HPDE6-E6E7 (cell line): ENCODE measurements around the gene AP3S2.
"Not testable (repeated sequence)": the region's sequence is repeated elsewhere in the genome, so short reads cannot be mapped to it uniquely, and the experiment has no call there.

Experiments used
- DNase-seq: peaks from one replicate; pipeline ENCODE4 v3.0.0; 2011; ENCODE audit warnings: missing footprints; ENCODE audit errors: extremely low spot score

Gene AP3S2

GRCh38 chr15:89893696-89894447, at the start of gene AP3S2:
AP3S2 (minus strand) TSS chr15:89893994; CDS start chr15:89893949, 45 bp downstream.
- DNase-seq, result peak; percentile 85

GRCh38 chr15:89939910-89940309, 46.1 kb upstream of the AP3S2 start:
- DNase-seq, result no peak

- not testable (repeated sequence) for DNase-seq
These were observed 45.6 kb upstream of the AP3S2 start for GRCh38 chr15:89939377-89939776.

GRCh38 chr15:89937365-89938350, 43.9 kb upstream of the AP3S2 start:
- no peak for DNase-seq

- DNase-seq, result no peak
These were observed 43.0 kb upstream of the AP3S2 start for GRCh38 chr15:89936786-89937265.

GRCh38 chr15:89936051-89936785, 42.4 kb upstream of the AP3S2 start:
- DNase-seq, result no peak

- DNase-seq, result no peak
These were observed 39.1 kb upstream of the AP3S2 start for GRCh38 chr15:89932880-89933279.

GRCh38 chr15:89928421-89928820, 34.6 kb upstream of the AP3S2 start:
- no peak for DNase-seq

- DNase-seq, result no peak
These were observed 32.4 kb upstream of the AP3S2 start for GRCh38 chr15:89926158-89926557.

GRCh38 chr15:89917442-89918101, 23.8 kb upstream of the AP3S2 start:
- no peak for DNase-seq

GRCh38 chr15:89916660-89917059, 22.9 kb upstream of the AP3S2 start:
- no peak for DNase-seq

GRCh38 chr15:89912674-89913396, 19.0 kb upstream of the AP3S2 start, which contains the start of gene ARPIN:
ARPIN (minus strand) TSS chr15:89912952; CDS start chr15:89912835, 117 bp downstream.
- no peak for DNase-seq

GRCh38 chr15:89912145-89912673, 18.4 kb upstream of the AP3S2 start:
- no peak for DNase-seq

- DNase-seq, result no peak
These were observed 17.3 kb upstream of the AP3S2 start for GRCh38 chr15:89910891-89911626.

GRCh38 chr15:89909611-89910010, 15.8 kb upstream of the AP3S2 start:
- no peak for DNase-seq

- DNase-seq, result no peak
These were observed 14.4 kb upstream of the AP3S2 start for GRCh38 chr15:89908226-89908625.

GRCh38 chr15:89907289-89907688, 13.5 kb upstream of the AP3S2 start:
- DNase-seq, result no peak

- no peak for DNase-seq
These were observed 12.1 kb upstream of the AP3S2 start for GRCh38 chr15:89905846-89906378.

GRCh38 chr15:89904519-89904918, 10.7 kb upstream of the AP3S2 start:
- DNase-seq, result no peak
